Duodenal mucosa (tissue), 2 donors: ENCODE measurements around the gene FBXO15.
A peak's percentile ranks its signal among the peaks of the same experiment; 100 is the strongest.

Source experiments
- H3K27ac ChIP-seq: one replicate; pipeline ENCODE4 v1.7.0; 2013; ENCODE audit warnings: low read depth, low read length
- H3K27me3 ChIP-seq, 2 donors: one replicate each; pipeline ENCODE4 v1.7.0; 2013; ENCODE audit warnings: low read length in 2 of 2, control low read depth in 1 of 2; ENCODE audit not compliant: insufficient read depth in 2 of 2, control insufficient read depth in 1 of 2
- H3K36me3 ChIP-seq, 2 donors: one replicate each; pipeline ENCODE4 v1.7.0; 2013; ENCODE audit warnings: low read length in 2 of 2, control low read depth in 1 of 2; ENCODE audit not compliant: insufficient read depth in 2 of 2, control insufficient read depth in 1 of 2
- H3K4me1 ChIP-seq, 2 donors: one replicate each; pipeline ENCODE4 v1.7.0; 2013; ENCODE audit warnings: low read length in 2 of 2, control low read depth in 1 of 2; ENCODE audit not compliant: insufficient read depth in 2 of 2, control insufficient read depth in 1 of 2
- H3K4me3 ChIP-seq, 2 donors: one replicate each; pipeline ENCODE4 v1.7.0; 2013; ENCODE audit warnings: low read length in 2 of 2, low read depth in 1 of 2
- H3K9ac ChIP-seq, 2 donors: one replicate each; pipeline ENCODE4 v1.7.0; 2013; ENCODE audit warnings: low read length in 2 of 2, low read depth in 1 of 2
- H3K9me3 ChIP-seq, 2 donors: one replicate each; pipeline ENCODE4 v1.7.0; 2013; ENCODE audit warnings: low read length in 2 of 2, control low read depth in 1 of 2; ENCODE audit not compliant: control insufficient read depth in 1 of 2

FBXO15 gene

GRCh38 chr18:74153793-74154192 is 6.2 kb upstream of the FBXO15 start:
- no peak overlapping the region for H3K27ac ChIP-seq
- H3K9ac ChIP-seq: no peak overlapping the region
- H3K4me3 ChIP-seq: no peak overlapping the region
- peaks cover 7 to 11% of the 10 kb centered on the region in 2 donors for H3K4me1 ChIP-seq
- no peaks in the 10 kb centered on the region for H3K27me3 ChIP-seq
- H3K36me3 ChIP-seq: peaks cover 15 to 40% of the 10 kb centered on the region in 2 donors
- H3K9me3 ChIP-seq: no peaks in the 10 kb centered on the region

GRCh38 chr18:74153377-74153776 is 5.7 kb upstream of the FBXO15 start:
- H3K27me3 ChIP-seq: no peaks in the 10 kb centered on the region
- H3K4me3 ChIP-seq: no peak overlapping the region
- H3K9ac ChIP-seq: no peak overlapping the region
- no peaks in the 10 kb centered on the region for H3K9me3 ChIP-seq
- peaks cover 7 to 11% of the 10 kb centered on the region in 2 donors for H3K4me1 ChIP-seq
- H3K27ac ChIP-seq: no peak overlapping the region
- H3K36me3 ChIP-seq: peaks cover 14 to 35% of the 10 kb centered on the region in 2 donors

- no peaks in the 10 kb centered on the region for H3K27me3 ChIP-seq
- peaks cover 7 to 11% of the 10 kb centered on the region in 2 donors for H3K4me1 ChIP-seq
- H3K4me3 ChIP-seq: no peak overlapping the region
- H3K9me3 ChIP-seq: no peaks in the 10 kb centered on the region
- H3K9ac ChIP-seq: no peak overlapping the region
- H3K27ac ChIP-seq: no peak overlapping the region
- H3K36me3 ChIP-seq: peaks cover 14 to 30% of the 10 kb centered on the region in 2 donors
These were observed 5.2 kb upstream of the FBXO15 start for GRCh38 chr18:74152857-74153256.

GRCh38 chr18:74152270-74152669 is 4.6 kb upstream of the FBXO15 start:
- peaks cover 8 to 11% of the 10 kb centered on the region in 2 donors for H3K4me1 ChIP-seq
- no peak overlapping the region for H3K27ac ChIP-seq
- no peaks in the 10 kb centered on the region for H3K27me3 ChIP-seq
- peaks cover 14 to 28% of the 10 kb centered on the region in 2 donors for H3K36me3 ChIP-seq
- H3K4me3 ChIP-seq: no peak overlapping the region
- no peaks in the 10 kb centered on the region for H3K9me3 ChIP-seq
- no peak overlapping the region for H3K9ac ChIP-seq

GRCh38 chr18:74149878-74150277 is 2.2 kb upstream of the FBXO15 start:
- Histone ChIP-seq H3K9ac (peak overlapping the region in 1 of 2 donors; percentile 55), H3K27me3 (no peaks in the 10 kb centered on the region), H3K36me3 (peaks cover 4 to 13% of the 10 kb centered on the region in 2 donors), H3K9me3 (no peaks in the 10 kb centered on the region), H3K4me3 (peak overlapping the region; percentile 91 to 98), H3K27ac (no peak overlapping the region), H3K4me1 (peaks cover 15 to 16% of the 10 kb centered on the region in 2 donors)

GRCh38 chr18:74148543-74149070 is 973 bp upstream of the FBXO15 start:
- Histone ChIP-seq H3K27me3 (no peaks in the 10 kb centered on the region), H3K27ac (no peak overlapping the region), H3K4me1 (peaks cover 15 to 16% of the 10 kb centered on the region in 2 donors), H3K9me3 (no peaks in the 10 kb centered on the region), H3K4me3 (peak overlapping the region; percentile 91 to 98), H3K36me3 (peaks cover 0 to 6% of the 10 kb centered on the region in 2 donors), H3K9ac (peak overlapping the region; percentile 52 to 94)

- H3K27ac ChIP-seq: no peak overlapping the region
- H3K4me1 ChIP-seq: peaks cover 15 to 16% of the 10 kb centered on the region in 2 donors
- peak overlapping the region; percentile 91 to 98 for H3K4me3 ChIP-seq
- H3K36me3 ChIP-seq: no peaks in the 10 kb centered on the region
- no peaks in the 10 kb centered on the region for H3K27me3 ChIP-seq
- H3K9me3 ChIP-seq: no peaks in the 10 kb centered on the region
- peak overlapping the region in 1 of 2 donors; percentile 78 for H3K9ac ChIP-seq
These were observed 199 bp downstream of the FBXO15 start for GRCh38 chr18:74147491-74147778.

GRCh38 chr18:74146756-74147155 is 878 bp downstream of the FBXO15 start:
- Histone ChIP-seq H3K4me3 (peak overlapping the region in 1 of 2 donors; percentile 91), H3K27ac (no peak overlapping the region)

GRCh38 chr18:74142252-74142651 is 5.4 kb downstream of the FBXO15 start:
- Histone ChIP-seq H3K27ac (no peak overlapping the region), H3K9me3 (no peaks in the 10 kb centered on the region), H3K4me1 (peaks cover 5 to 6% of the 10 kb centered on the region in 2 donors), H3K36me3 (no peaks in the 10 kb centered on the region), H3K4me3 (no peak overlapping the region), H3K9ac (no peak overlapping the region), H3K27me3 (peaks cover 0 to 9% of the 10 kb centered on the region in 2 donors)

More at GRCh38 chr18:74146756-74147155, 878 bp downstream of the FBXO15 start:
- H3K36me3 ChIP-seq: no peaks in the 10 kb centered on the region
- no peaks in the 10 kb centered on the region for H3K27me3 ChIP-seq
- no peak overlapping the region for H3K9ac ChIP-seq
- H3K4me1 ChIP-seq: peaks cover 15 to 16% of the 10 kb centered on the region in 2 donors
- H3K9me3 ChIP-seq: no peaks in the 10 kb centered on the region

- Histone ChIP-seq H3K27me3 (peaks cover 0 to 9% of the 10 kb centered on the region in 2 donors), H3K9me3 (no peaks in the 10 kb centered on the region), H3K36me3 (no peaks in the 10 kb centered on the region), H3K27ac (no peak overlapping the region), H3K4me3 (no peak overlapping the region), H3K9ac (no peak overlapping the region), H3K4me1 (peaks cover 0 to under 1% of the 10 kb centered on the region in 2 donors)
These were observed 6.0 kb downstream of the FBXO15 start for GRCh38 chr18:74141667-74142066.
